Measurements from ENCODE around the gene BRSK1.

The BRSK1 gene

GRCh38 chr19:55355213-55355821, 71.5 kb downstream of the BRSK1 start:
- DNase-seq, result no peak

- DNase-seq, result no peak
Observed at GRCh38 chr19:55358493-55358892, 74.7 kb downstream of the BRSK1 start.

- DNase-seq, result no peak
Observed at GRCh38 chr19:55358943-55359908, 75.4 kb downstream of the BRSK1 start.

- no peak for DNase-seq
Observed at GRCh38 chr19:55360902-55361301, 77.1 kb downstream of the BRSK1 start.
